HepG2 (cell line): Measurements from ENCODE around the gene CARMIL3. TPM values are rescaled to one million over a fixed set of nuclear protein-coding genes. Genes with fewer than 3 reads are reported as not detected.

Experiments used
- ASH2L ChIP-seq: fragments of 300-600, 200-600 bp; sonication (generic); IDR thresholded peaks from 2 replicates; pipeline ENCODE4 v1.7.0; 2017; ENCODE audit warnings: low read depth, mild to moderate bottlenecking, moderate library complexity, mixed read lengths, low read length; ENCODE audit not compliant: insufficient read length
- CBX2 ChIP-seq, 2 experiments: fragments of 200-600 bp in 1 of 2; sonication (generic); formaldehyde crosslinking in 1 of 2; IDR thresholded peaks; 2 replicates each; pipeline versions ENCODE4 v1.7.0 to v1.8.1; 2018 to 2022; ENCODE audit warnings: low read depth in 2 of 2, low read length in 1 of 2, mild to moderate bottlenecking in 1 of 2, missing genetic modification reagents in 1 of 2
- FOSL1 ChIP-seq: sonication (generic); formaldehyde crosslinking; IDR thresholded peaks from 2 replicates; pipeline ENCODE4 v1.9.0; 2021; ENCODE audit warnings: missing genetic modification reagents, borderline replicate concordance
- GFI1 ChIP-seq: sonication (generic); formaldehyde crosslinking; IDR thresholded peaks from 2 replicates; pipeline ENCODE4 v1.5.0; 2020; ENCODE audit warnings: missing genetic modification reagents, mild to moderate bottlenecking, borderline replicate concordance
- JUN ChIP-seq: sonication (generic); formaldehyde crosslinking; IDR thresholded peaks from 2 replicates; pipeline ENCODE4 v1.4.0; 2020; ENCODE audit warnings: mild to moderate bottlenecking, missing genetic modification reagents
- ZMYM4 ChIP-seq: sonication (generic); formaldehyde crosslinking; IDR thresholded peaks from 2 replicates; pipeline ENCODE4 v1.8.1; 2023; ENCODE audit warnings: mild to moderate bottlenecking, missing genetic modification reagents
- ZNF143 ChIP-seq: sonication (generic); formaldehyde crosslinking; IDR thresholded peaks from 2 replicates; pipeline ENCODE4 v1.4.0; 2020; ENCODE audit warnings: missing genetic modification reagents
- ZNF430 ChIP-seq: sonication (generic); formaldehyde crosslinking; IDR thresholded peaks from 2 replicates; pipeline ENCODE4 v1.9.0; 2021; ENCODE audit warnings: mild to moderate bottlenecking, missing genetic modification reagents
- ZNF660 ChIP-seq: sonication (generic); formaldehyde crosslinking; IDR thresholded peaks from 2 replicates; pipeline ENCODE4 v1.5.1; 2020; ENCODE audit warnings: mild to moderate bottlenecking, low read depth, missing genetic modification reagents, borderline replicate concordance
- polyA plus RNA-seq, 8 experiments: library from polyadenylated mRNA; depleted of rRNA in 3 of 8; stranded (reverse) in 7 of 8; unstranded in 1 of 8; fragments of >200 nt; fragmentation: Illumina TruSeq in 4 of 8; extraction: Trizol in 4 of 8; gene quantifications; 2 replicates each; pipeline versions ENCODE4 v1.2.1 to v1.2.3, GENCODE V29; 2011 to 2016; ENCODE audit warnings: low read depth in 4 of 8, missing spikeins in 1 of 8, mixed read lengths in 1 of 8; ENCODE audit not compliant: insufficient read depth in 1 of 8
- total RNA-seq, 5 experiments: library from RNA; depleted of rRNA; stranded (reverse); fragments of >200 nt; fragmentation: Illumina TruSeq; extraction: Trizol; gene quantifications; 2 replicates each; pipeline ENCODE4 v1.2.3, GENCODE V29; 2016; ENCODE audit warnings: low read depth in 1 of 5
- TF ChIP-seq, protein P1 (sequence below): sonication (generic); formaldehyde crosslinking; IDR thresholded peaks from 2 replicates; pipeline ENCODE4 v1.4.0; 2020; ENCODE audit warnings: mild to moderate bottlenecking, missing genetic modification reagents, borderline replicate concordance
- TF ChIP-seq, protein P2 (sequence below): sonication (generic); formaldehyde crosslinking; IDR thresholded peaks from 2 replicates; pipeline ENCODE4 v1.5.1; 2020; ENCODE audit warnings: missing genetic modification reagents, mild to moderate bottlenecking, borderline replicate concordance
- TF ChIP-seq, protein P3 (sequence below): sonication (generic); formaldehyde crosslinking; IDR thresholded peaks from 2 replicates; pipeline ENCODE4 v1.4.0; 2020; ENCODE audit warnings: missing genetic modification reagents
- TF ChIP-seq, protein P4 (sequence below): sonication (generic); formaldehyde crosslinking; IDR thresholded peaks from 2 replicates; pipeline ENCODE4 v1.8.1; 2023; ENCODE audit warnings: missing genetic modification reagents, inconsistent platforms, borderline replicate concordance
- TF ChIP-seq, protein P5 (sequence below): sonication (generic); formaldehyde crosslinking; IDR thresholded peaks from 2 replicates; pipeline ENCODE4 v1.4.0; 2020; ENCODE audit warnings: missing genetic modification reagents

CARMIL3 gene
- total and polyA plus RNA-seq, 2 of the 13 experiments (the other 11 are each of a cell fraction or from before 2014, with no cell fraction given): 0.27 to 0.55 TPM

DNA sequence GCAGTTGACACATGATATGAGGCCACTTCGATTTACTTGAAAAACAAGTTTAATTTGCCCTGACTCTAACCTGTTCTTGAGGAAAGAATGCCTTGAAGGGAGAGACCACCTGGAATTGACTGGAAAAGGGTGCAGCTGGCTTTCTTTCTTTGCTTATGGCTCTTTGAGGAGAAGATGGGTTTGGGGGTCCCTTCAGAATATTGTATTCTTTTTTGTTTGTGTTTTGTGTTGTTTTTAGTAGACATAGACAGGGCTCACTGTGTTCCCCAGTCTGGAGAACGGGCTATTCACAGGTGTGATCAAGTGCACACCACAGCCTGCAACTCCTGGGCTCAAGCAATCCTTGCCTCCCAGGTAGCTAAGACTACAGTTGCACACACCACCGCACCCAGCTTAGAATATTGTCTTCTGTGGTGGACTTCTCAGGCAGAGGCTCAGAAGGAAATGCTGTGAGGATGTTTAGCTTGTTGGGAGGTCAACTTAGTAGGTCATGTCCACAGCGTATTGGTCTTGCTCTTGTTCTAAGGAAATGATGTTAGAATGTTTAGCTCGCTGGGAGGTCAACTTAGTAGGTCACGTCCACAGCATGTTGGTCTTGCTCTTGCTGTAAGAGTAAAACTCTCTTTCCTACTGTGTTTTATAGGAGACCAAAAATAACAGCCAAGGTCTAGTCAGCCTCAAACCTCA, 64.5 kb downstream of the CARMIL3 start (continued):
- TF ChIP-seq, protein P1, sequence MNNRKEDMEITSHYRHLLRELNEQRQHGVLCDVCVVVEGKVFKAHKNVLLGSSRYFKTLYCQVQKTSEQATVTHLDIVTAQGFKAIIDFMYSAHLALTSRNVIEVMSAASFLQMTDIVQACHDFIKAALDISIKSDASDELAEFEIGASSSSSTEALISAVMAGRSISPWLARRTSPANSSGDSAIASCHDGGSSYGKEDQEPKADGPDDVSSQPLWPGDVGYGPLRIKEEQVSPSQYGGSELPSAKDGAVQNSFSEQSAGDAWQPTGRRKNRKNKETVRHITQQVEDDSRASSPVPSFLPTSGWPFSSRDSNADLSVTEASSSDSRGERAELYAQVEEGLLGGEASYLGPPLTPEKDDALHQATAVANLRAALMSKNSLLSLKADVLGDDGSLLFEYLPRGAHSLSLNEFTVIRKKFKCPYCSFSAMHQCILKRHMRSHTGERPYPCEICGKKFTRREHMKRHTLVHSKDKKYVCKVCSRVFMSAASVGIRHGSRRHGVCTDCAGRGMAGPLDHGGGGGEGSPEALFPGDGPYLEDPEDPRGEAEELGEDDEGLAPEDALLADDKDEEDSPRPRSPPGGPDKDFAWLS (CRISPR knock-in tag): no peak
- TF ChIP-seq CBX2 (IDR thresholded peaks at IDR 0.05; ENCODE audit: low read depth, low read length) (no peak), CBX2 (CRISPR knock-in tag; IDR thresholded peaks at IDR 0.05; ENCODE audit: low read depth) (no peak), FOSL1 (CRISPR knock-in tag) (no peak), JUN (CRISPR knock-in tag) (no peak), ZNF430 (CRISPR knock-in tag) (peak; percentile 61; the same call in 1 of the 2 replicates), GFI1 (no peak), ASH2L (no peak), ZNF660 (no peak), ZMYM4 (CRISPR knock-in tag) (0 out of 2 replicates have a peak, but pooled peaks have one; percentile 14), ZNF143 (CRISPR knock-in tag) (no peak)
- TF ChIP-seq, protein P2, sequence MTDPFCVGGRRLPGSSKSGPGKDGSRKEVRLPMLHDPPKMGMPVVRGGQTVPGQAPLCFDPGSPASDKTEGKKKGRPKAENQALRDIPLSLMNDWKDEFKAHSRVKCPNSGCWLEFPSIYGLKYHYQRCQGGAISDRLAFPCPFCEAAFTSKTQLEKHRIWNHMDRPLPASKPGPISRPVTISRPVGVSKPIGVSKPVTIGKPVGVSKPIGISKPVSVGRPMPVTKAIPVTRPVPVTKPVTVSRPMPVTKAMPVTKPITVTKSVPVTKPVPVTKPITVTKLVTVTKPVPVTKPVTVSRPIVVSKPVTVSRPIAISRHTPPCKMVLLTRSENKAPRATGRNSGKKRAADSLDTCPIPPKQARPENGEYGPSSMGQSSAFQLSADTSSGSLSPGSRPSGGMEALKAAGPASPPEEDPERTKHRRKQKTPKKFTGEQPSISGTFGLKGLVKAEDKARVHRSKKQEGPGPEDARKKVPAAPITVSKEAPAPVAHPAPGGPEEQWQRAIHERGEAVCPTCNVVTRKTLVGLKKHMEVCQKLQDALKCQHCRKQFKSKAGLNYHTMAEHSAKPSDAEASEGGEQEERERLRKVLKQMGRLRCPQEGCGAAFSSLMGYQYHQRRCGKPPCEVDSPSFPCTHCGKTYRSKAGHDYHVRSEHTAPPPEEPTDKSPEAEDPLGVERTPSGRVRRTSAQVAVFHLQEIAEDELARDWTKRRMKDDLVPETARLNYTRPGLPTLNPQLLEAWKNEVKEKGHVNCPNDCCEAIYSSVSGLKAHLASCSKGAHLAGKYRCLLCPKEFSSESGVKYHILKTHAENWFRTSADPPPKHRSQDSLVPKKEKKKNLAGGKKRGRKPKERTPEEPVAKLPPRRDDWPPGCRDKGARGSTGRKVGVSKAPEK: peak; percentile 70; the same call in 1 of the 2 replicates
- TF ChIP-seq, protein P3, sequence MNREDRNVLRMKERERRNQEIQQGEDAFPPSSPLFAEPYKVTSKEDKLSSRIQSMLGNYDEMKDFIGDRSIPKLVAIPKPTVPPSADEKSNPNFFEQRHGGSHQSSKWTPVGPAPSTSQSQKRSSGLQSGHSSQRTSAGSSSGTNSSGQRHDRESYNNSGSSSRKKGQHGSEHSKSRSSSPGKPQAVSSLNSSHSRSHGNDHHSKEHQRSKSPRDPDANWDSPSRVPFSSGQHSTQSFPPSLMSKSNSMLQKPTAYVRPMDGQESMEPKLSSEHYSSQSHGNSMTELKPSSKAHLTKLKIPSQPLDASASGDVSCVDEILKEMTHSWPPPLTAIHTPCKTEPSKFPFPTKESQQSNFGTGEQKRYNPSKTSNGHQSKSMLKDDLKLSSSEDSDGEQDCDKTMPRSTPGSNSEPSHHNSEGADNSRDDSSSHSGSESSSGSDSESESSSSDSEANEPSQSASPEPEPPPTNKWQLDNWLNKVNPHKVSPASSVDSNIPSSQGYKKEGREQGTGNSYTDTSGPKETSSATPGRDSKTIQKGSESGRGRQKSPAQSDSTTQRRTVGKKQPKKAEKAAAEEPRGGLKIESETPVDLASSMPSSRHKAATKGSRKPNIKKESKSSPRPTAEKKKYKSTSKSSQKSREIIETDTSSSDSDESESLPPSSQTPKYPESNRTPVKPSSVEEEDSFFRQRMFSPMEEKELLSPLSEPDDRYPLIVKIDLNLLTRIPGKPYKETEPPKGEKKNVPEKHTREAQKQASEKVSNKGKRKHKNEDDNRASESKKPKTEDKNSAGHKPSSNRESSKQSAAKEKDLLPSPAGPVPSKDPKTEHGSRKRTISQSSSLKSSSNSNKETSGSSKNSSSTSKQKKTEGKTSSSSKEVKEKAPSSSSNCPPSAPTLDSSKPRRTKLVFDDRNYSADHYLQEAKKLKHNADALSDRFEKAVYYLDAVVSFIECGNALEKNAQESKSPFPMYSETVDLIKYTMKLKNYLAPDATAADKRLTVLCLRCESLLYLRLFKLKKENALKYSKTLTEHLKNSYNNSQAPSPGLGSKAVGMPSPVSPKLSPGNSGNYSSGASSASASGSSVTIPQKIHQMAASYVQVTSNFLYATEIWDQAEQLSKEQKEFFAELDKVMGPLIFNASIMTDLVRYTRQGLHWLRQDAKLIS (CRISPR knock-in tag): no peak
- TF ChIP-seq, protein P4, sequence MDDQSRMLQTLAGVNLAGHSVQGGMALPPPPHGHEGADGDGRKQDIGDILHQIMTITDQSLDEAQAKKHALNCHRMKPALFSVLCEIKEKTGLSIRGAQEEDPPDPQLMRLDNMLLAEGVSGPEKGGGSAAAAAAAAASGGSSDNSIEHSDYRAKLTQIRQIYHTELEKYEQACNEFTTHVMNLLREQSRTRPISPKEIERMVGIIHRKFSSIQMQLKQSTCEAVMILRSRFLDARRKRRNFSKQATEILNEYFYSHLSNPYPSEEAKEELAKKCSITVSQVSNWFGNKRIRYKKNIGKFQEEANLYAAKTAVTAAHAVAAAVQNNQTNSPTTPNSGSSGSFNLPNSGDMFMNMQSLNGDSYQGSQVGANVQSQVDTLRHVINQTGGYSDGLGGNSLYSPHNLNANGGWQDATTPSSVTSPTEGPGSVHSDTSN (CRISPR knock-in tag): no peak
- TF ChIP-seq, protein P5, sequence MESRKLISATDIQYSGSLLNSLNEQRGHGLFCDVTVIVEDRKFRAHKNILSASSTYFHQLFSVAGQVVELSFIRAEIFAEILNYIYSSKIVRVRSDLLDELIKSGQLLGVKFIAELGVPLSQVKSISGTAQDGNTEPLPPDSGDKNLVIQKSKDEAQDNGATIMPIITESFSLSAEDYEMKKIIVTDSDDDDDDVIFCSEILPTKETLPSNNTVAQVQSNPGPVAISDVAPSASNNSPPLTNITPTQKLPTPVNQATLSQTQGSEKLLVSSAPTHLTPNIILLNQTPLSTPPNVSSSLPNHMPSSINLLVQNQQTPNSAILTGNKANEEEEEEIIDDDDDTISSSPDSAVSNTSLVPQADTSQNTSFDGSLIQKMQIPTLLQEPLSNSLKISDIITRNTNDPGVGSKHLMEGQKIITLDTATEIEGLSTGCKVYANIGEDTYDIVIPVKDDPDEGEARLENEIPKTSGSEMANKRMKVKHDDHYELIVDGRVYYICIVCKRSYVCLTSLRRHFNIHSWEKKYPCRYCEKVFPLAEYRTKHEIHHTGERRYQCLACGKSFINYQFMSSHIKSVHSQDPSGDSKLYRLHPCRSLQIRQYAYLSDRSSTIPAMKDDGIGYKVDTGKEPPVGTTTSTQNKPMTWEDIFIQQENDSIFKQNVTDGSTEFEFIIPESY (CRISPR knock-in tag): no peak
